Spleen (tissue), 7 donors: ENCODE results near the gene OPCML.

Experiments used
- CTCF ChIP-seq, 11 experiments: fragments of 200-600 bp in 7 of 11; fragments of 450-650 bp in 4 of 11; sonication (generic) in 4 of 11; IDR thresholded peaks in 8 of 11; conservative IDR thresholded peaks in 3 of 11; 1 replicate in 7 of 11; 2 replicates in 4 of 11; pipeline versions ENCODE4 v1.4.0 to v1.8.0; 2016 to 2021; ENCODE audit warnings: antibody characterized with exemption in 11 of 11, inconsistent platforms in 4 of 11, mild to moderate bottlenecking in 1 of 11
- POLR2A ChIP-seq, 3 donors: fragments of 450-650 bp; IDR thresholded peaks; one replicate each; pipeline ENCODE4 v1.5.1; 2017; ENCODE audit warnings: antibody characterized with exemption in 3 of 3, mild to moderate bottlenecking in 1 of 3
- donor health status: DM: no; HTN: no; CAD: no; lungs with moderate emphysema.
- donor health status: DM: no; HTN: no; CAD: no.
- donor health status: DM: no; HTN: no; CAD: no.

DNA sequence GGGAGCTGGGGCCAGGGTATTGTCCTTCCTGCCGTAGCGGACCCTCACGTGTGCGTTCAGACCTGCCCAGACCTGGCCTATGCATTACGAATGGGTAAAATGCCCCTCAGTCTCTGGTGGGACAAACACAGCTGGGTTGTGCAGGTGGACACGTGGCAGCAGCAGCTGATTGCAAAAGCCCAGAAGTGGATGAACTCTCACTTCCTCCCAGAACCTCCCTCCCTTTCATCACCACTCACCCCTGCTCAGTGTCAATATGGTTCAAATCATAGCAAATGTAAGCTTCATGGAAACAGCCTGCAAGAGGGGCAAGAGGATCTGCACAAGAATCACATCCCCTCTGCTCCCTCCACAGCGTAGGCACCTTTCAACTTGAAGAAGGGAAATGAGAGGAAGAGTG lies 352.1 kb downstream of the OPCML start:
- TF ChIP-seq CTCF (IDR thresholded peaks at IDR 0.05 in 8 of 11, conservative IDR thresholded peaks at IDR 0.05 in 3 of 11) (no peak), POLR2A (IDR thresholded peaks at IDR 0.05) (no peak)
